ENCODE measurements around the gene SYNE2.

Gene SYNE2

DNA sequence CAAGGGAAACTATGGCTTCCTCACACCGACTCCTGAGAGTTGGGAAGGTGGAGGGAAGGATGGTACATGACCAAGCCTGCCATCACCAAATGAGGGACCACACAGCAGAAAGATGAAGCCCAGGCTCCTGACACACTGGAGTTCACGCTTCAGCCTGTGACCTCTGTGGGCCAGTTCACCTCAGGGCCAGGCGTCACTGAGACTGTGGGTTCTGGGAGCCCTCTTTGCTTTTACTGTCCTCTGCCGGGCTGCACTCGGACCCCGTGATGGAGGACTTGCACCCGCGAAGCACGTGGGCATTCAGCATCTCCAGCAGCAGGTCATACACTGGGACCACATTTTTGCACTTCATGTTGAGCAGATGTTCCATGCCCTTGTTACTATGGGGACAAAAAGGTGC, 380.1 kb downstream of the SYNE2 start:
- Histone ChIP-seq H3K4me1 (ENCODE audit: control insufficient read depth, low read depth, low read length) (no peaks in the 10 kb centered on the region), H3K4me3 (ENCODE audit: low read length) (no peak overlapping the region), H3K27ac (ENCODE audit: low read length) (no peak overlapping the region)

DNA sequence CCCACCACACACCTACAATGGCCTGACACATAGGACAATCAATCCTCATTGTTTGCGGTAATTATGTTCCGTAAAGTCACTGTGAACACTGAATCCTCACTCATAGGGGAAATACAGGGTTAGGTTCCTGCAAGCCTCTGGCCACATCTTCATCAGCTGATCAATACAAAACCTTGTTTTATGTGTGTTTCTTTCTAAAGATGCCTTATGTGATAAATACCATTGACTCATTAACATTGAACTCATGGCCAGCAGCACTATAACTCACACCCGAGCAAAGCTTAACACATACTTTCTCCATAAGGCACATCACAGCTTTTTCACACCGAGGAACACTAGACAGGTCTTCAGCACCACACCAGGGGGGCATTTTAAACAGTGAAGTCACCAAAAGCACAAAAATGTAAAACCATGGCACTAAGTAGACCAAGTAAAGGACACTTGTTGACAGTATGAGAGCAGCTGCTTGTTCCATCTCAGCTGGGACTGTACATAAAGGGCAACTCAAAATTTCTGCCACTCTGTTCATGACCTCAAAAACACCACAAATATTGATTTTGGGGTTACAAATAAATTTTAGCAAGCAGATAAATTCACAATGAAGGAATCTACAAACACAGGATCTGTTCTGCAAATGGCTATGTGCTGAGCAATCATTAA, 380.9 kb downstream of the SYNE2 start:
- Histone ChIP-seq H3K9ac (ENCODE audit: low read length) (no peak overlapping the region), H3K4me3 (ENCODE audit: low read length) (no peak overlapping the region), H3K9me3 (ENCODE audit: control insufficient read depth, low read depth, low read length) (no peaks in the 10 kb centered on the region), H3K36me3 (ENCODE audit: control insufficient read depth, low read depth, low read length) (peaks cover 5% of the 10 kb centered on the region), H3K4me1 (ENCODE audit: control insufficient read depth, low read depth, low read length) (no peaks in the 10 kb centered on the region), H3K27me3 (ENCODE audit: control insufficient read depth, insufficient read depth, low read length) (no peaks in the 10 kb centered on the region), H3K27ac (ENCODE audit: low read length) (no peak overlapping the region)

More for the DNA sequence above, 380.1 kb downstream of the SYNE2 start:
- H3K9ac ChIP-seq (ENCODE audit: low read length): no peak overlapping the region
- H3K9me3 ChIP-seq (ENCODE audit: control insufficient read depth, low read depth, low read length): no peaks in the 10 kb centered on the region
- H3K36me3 ChIP-seq (ENCODE audit: control insufficient read depth, low read depth, low read length): peaks cover 12% of the 10 kb centered on the region
- H3K27me3 ChIP-seq (ENCODE audit: control insufficient read depth, insufficient read depth, low read length): no peaks in the 10 kb centered on the region

DNA sequence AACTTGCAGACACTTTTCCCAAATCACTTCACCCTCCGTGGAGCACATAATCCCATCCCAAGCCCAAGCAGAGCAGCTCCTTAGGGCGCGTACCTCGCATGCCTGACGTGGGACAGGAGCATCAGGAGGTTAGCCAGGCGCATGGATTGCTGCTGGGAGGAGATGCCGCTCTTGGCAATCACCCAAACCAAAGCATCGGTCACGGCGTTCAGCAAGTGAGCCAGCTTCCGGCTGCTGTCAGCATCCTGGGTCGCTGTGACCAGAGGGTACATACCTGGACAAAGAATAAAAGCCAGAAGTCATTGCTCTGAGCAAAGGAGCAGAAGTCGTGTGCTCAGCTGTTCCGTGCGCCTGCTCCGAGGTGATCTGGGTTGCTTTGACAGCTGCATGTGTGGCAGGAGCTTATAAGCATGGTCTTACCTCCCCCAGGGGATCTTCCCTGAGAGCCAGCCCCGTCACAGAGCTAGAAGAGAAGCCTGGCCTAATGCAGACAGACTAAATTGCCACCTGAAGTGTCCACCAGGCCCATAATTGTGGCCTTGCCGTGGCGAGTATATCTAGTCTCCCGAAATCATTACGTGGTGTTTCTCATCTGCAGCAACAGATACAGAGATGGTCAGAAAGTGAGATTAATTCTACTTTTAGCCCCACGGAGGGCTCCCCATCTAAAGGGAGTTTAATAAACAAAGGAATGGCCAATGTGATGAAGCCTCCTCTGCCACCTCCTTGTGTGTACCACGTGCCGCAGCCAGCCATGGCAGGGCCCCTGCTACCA, 382.3 kb downstream of the SYNE2 start:
- no peak overlapping the region for H3K4me3 ChIP-seq (ENCODE audit: low read length)
- H3K9me3 ChIP-seq (ENCODE audit: control insufficient read depth, low read depth, low read length): no peaks in the 10 kb centered on the region
- H3K27me3 ChIP-seq (ENCODE audit: control insufficient read depth, insufficient read depth, low read length): no peaks in the 10 kb centered on the region
- H3K9ac ChIP-seq (ENCODE audit: low read length): no peak overlapping the region
- H3K27ac ChIP-seq (ENCODE audit: low read length): no peak overlapping the region
- H3K36me3 ChIP-seq (ENCODE audit: control insufficient read depth, low read depth, low read length): peaks cover 3% of the 10 kb centered on the region
- no peaks in the 10 kb centered on the region for H3K4me1 ChIP-seq (ENCODE audit: control insufficient read depth, low read depth, low read length)

DNA sequence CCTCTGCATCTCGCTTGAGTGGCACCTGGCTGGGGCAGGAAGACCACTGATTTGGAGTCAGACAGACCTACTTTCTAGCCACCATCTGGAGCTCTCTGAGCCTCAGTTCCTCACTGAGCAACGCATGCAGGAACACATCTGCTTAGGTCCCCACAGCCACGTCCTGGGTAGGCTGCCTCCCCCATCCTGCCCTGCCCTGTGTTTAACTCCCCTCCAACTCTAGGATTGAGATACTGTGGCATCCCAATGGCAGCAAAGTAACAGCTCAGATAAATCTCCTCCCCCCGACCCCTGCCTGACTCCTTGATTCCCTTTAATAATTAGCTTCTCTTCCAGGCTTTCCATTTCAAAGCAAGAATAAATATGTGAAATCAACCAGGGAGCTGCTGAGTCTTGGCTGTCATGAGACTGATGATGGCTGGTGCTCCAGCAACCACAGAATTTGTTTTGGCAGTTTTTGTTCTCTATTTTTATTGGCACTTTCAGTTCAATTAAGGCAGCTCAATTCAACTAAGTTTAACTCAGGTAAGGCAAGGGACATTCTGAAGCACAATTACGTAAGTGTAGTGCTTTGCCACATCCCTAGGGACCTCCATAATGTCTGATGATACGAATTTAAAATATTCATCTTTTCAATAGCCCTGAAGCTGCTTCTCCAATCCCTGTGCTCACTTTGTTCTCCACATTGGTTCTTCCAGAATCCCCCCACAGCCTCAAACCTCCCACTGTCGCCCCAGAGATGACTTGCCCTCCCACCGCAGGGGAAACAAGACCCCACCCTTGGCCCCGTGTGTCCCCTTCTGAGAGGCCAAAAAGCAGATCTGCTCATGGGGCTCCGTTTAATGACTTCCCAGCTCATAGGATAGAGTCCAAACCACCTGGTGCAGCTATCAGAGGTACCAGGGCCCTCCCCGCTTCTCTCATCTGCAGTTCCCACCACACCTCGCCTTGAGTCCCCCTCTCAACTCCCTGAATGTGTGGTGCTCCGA, 383.1 kb downstream of the SYNE2 start:
- Histone ChIP-seq H3K9ac (ENCODE audit: low read length) (no peak overlapping the region), H3K36me3 (ENCODE audit: control insufficient read depth, low read depth, low read length) (peaks cover 3% of the 10 kb centered on the region), H3K27ac (ENCODE audit: low read length) (no peak overlapping the region), H3K27me3 (ENCODE audit: control insufficient read depth, insufficient read depth, low read length) (no peaks in the 10 kb centered on the region), H3K4me1 (ENCODE audit: control insufficient read depth, low read depth, low read length) (no peaks in the 10 kb centered on the region), H3K9me3 (ENCODE audit: control insufficient read depth, low read depth, low read length) (no peaks in the 10 kb centered on the region), H3K4me3 (ENCODE audit: low read length) (no peak overlapping the region)

DNA sequence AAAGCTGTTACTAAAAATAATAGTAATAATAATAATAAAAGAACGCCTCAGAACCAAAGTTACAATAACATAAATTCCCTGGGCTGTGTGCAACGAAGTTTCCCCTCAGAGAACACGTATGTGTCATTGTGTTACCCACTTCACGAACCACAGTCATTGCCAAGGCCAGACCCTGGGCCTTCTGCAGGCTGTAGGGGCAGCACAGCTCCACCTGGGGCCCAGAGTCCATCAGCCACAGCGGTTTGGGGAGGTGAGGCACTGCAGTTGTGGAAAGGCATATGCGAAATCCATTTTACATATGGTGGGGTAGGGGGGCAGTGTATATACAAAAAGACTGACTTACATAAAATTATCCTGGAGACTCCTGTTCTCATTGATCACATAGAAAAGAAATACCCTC, 385.2 kb downstream of the SYNE2 start:
- Histone ChIP-seq H3K9ac (ENCODE audit: low read length) (no peak overlapping the region), H3K27ac (ENCODE audit: low read length) (no peak overlapping the region), H3K4me3 (ENCODE audit: low read length) (no peak overlapping the region), H3K4me1 (ENCODE audit: control insufficient read depth, low read depth, low read length) (no peaks in the 10 kb centered on the region), H3K36me3 (ENCODE audit: control insufficient read depth, low read depth, low read length) (no peaks in the 10 kb centered on the region), H3K9me3 (ENCODE audit: control insufficient read depth, low read depth, low read length) (no peaks in the 10 kb centered on the region), H3K27me3 (ENCODE audit: control insufficient read depth, insufficient read depth, low read length) (no peaks in the 10 kb centered on the region)

DNA sequence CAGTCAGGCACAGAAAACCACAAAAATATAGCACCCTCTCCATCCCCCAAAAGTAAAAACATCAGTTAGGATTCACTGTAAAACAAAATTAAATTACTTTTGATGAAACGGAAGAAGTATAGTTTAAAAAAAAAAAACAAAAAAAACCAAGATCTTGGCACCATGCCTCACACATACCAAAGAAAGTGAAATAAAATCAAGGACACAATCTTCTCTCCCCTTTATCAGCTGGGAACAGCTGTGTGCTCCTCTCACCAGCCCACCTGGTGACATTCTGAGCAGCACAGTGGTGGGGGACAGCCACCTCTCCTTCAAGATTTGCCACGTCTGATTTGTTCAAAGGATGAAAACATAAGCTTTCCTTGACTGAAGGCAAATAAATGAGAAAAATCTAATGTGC, 385.8 kb downstream of the SYNE2 start:
- Histone ChIP-seq H3K4me1 (ENCODE audit: control insufficient read depth, low read depth, low read length) (no peaks in the 10 kb centered on the region), H3K36me3 (ENCODE audit: control insufficient read depth, low read depth, low read length) (no peaks in the 10 kb centered on the region), H3K4me3 (ENCODE audit: low read length) (no peak overlapping the region), H3K27ac (ENCODE audit: low read length) (no peak overlapping the region), H3K9ac (ENCODE audit: low read length) (no peak overlapping the region), H3K9me3 (ENCODE audit: control insufficient read depth, low read depth, low read length) (no peaks in the 10 kb centered on the region), H3K27me3 (ENCODE audit: control insufficient read depth, insufficient read depth, low read length) (no peaks in the 10 kb centered on the region)

DNA sequence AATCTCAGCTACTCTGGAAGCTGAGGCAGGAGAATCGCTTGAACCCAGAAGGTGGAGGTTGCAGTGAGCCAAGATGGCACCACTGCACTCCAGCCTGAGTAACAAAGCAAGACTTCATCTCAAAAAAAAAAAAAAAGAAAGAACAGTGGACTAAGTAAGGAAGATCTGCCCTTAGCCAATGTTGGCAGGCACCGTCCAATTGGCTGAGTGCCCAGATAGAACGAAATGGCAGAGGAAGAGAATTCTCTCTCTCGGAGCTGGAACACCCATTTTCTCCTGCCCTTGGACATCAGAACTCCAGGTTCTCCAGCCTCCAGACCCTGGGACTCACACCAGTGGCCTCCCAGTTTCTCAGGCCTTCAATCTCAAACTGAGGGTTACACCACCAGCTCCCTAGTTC, 391.5 kb downstream of the SYNE2 start:
- no peaks in the 10 kb centered on the region for H3K4me1 ChIP-seq (ENCODE audit: control insufficient read depth, low read depth, low read length)
- H3K27ac ChIP-seq (ENCODE audit: low read length): no peak overlapping the region
- no peaks in the 10 kb centered on the region for H3K27me3 ChIP-seq (ENCODE audit: control insufficient read depth, insufficient read depth, low read length)
- no peak overlapping the region for H3K4me3 ChIP-seq (ENCODE audit: low read length)
- H3K9ac ChIP-seq (ENCODE audit: low read length): no peak overlapping the region
- no peaks in the 10 kb centered on the region for H3K9me3 ChIP-seq (ENCODE audit: control insufficient read depth, low read depth, low read length)
- no peaks in the 10 kb centered on the region for H3K36me3 ChIP-seq (ENCODE audit: control insufficient read depth, low read depth, low read length)

DNA sequence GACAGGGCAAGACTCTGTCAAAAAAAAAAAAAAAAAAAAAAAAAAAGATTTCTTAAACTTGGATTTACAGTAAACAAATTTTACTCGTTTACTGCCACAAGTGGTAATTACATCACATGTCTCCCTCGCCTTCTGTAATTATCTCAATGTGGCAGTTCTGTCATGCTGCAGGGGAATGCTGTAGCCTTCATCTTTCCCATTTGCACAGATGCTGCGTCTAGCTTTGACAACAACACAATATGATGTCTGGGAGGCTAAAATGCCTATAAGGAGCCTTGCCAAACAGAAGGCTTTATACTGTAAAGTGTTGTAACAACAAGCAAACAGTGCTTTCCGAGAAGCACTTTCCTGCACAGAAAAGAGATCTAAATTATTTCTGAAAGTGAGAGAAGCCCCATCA, 392.7 kb downstream of the SYNE2 start:
- Histone ChIP-seq H3K27me3 (ENCODE audit: control insufficient read depth, insufficient read depth, low read length) (no peaks in the 10 kb centered on the region), H3K4me1 (ENCODE audit: control insufficient read depth, low read depth, low read length) (no peaks in the 10 kb centered on the region), H3K4me3 (ENCODE audit: low read length) (no peak overlapping the region), H3K36me3 (ENCODE audit: control insufficient read depth, low read depth, low read length) (no peaks in the 10 kb centered on the region), H3K27ac (ENCODE audit: low read length) (no peak overlapping the region), H3K9ac (ENCODE audit: low read length) (no peak overlapping the region), H3K9me3 (ENCODE audit: control insufficient read depth, low read depth, low read length) (no peaks in the 10 kb centered on the region)

DNA sequence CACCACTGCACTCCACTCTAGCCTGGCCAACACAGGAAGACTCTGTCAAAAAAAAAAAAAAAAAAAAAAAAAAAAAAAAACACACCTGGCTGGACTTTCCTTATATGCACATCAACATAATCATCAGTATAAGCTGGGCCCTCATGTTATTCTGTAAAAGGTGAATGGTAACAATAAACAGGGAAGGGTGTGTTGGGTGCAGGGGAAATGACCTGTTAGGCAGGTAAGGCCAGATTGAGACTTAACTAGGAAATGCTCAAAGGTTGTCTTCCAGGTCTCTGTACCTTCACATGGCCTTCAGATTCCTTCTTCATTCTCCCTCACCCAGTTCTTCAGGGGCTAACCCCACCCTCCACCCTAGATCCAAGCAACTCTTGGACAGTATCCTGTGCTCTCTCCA, 393.9 kb downstream of the SYNE2 start:
- no peaks in the 10 kb centered on the region for H3K4me1 ChIP-seq (ENCODE audit: control insufficient read depth, low read depth, low read length)
- H3K27me3 ChIP-seq (ENCODE audit: control insufficient read depth, insufficient read depth, low read length): no peaks in the 10 kb centered on the region
- H3K4me3 ChIP-seq (ENCODE audit: low read length): no peak overlapping the region
- no peak overlapping the region for H3K9ac ChIP-seq (ENCODE audit: low read length)
- no peaks in the 10 kb centered on the region for H3K9me3 ChIP-seq (ENCODE audit: control insufficient read depth, low read depth, low read length)
- H3K36me3 ChIP-seq (ENCODE audit: control insufficient read depth, low read depth, low read length): no peaks in the 10 kb centered on the region
- no peak overlapping the region for H3K27ac ChIP-seq (ENCODE audit: low read length)

DNA sequence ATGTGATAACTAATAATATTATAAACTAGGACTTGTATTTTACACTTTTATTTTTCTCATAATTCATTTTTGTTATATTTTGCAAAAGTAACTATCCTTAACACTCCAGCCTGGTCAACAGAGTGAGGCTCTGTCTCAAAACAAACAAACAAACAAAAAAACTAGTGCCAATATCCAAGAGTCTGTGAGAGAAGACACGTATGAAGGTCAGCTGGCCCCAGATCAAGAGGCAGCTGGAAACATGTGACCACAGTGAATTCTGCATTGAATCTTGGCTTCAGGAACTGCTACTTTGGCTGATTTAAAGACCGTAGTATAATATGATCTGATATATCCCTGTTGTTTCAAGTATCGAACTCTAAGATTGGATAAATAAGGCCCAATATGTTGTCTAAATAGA, 394.4 kb downstream of the SYNE2 start:
- Histone ChIP-seq H3K9me3 (ENCODE audit: control insufficient read depth, low read depth, low read length) (no peaks in the 10 kb centered on the region), H3K9ac (ENCODE audit: low read length) (no peak overlapping the region), H3K27ac (ENCODE audit: low read length) (no peak overlapping the region), H3K4me1 (ENCODE audit: control insufficient read depth, low read depth, low read length) (no peaks in the 10 kb centered on the region), H3K36me3 (ENCODE audit: control insufficient read depth, low read depth, low read length) (no peaks in the 10 kb centered on the region), H3K27me3 (ENCODE audit: control insufficient read depth, insufficient read depth, low read length) (no peaks in the 10 kb centered on the region), H3K4me3 (ENCODE audit: low read length) (no peak overlapping the region)

DNA sequence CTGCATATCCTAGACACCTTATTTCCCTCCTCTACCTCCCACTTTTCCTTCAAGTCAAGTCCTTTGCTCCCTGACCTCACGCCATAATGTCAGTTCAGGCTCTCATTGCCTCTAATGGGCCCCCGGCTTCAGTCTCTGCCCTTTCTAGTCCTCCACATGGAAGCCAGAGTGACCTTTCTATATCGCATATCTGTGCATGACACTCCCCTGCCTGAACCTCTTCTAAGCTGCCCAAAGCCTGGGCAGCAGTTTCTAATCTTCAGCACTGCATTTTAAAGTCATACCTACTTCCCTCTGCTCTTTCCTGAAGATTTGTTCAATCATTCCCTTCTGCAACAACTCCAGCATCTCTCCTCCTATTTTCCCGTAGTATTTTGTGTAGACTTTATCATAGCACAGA, 395.9 kb downstream of the SYNE2 start:
- no peak overlapping the region for H3K4me3 ChIP-seq (ENCODE audit: low read length)
- no peaks in the 10 kb centered on the region for H3K27me3 ChIP-seq (ENCODE audit: control insufficient read depth, insufficient read depth, low read length)

More for the DNA sequence above, 395.9 kb downstream of the SYNE2 start:
- H3K4me1 ChIP-seq (ENCODE audit: control insufficient read depth, low read depth, low read length): no peaks in the 10 kb centered on the region
- H3K9me3 ChIP-seq (ENCODE audit: control insufficient read depth, low read depth, low read length): no peaks in the 10 kb centered on the region
- no peak overlapping the region for H3K9ac ChIP-seq (ENCODE audit: low read length)
- H3K36me3 ChIP-seq (ENCODE audit: control insufficient read depth, low read depth, low read length): no peaks in the 10 kb centered on the region
- no peak overlapping the region for H3K27ac ChIP-seq (ENCODE audit: low read length)
